Measurements from ENCODE around the gene BLOC1S5.
A peak's percentile ranks its signal among the peaks of the same experiment; 100 is the strongest.

- TF ChIP-seq CTCF (IDR thresholded peaks at IDR 0.05) (no peak; the same call in 1 of the 2 replicates), FOXJ3 (CRISPR knock-in tag; IDR thresholded peaks at IDR 0.05) (no peak), EP300 (IDR thresholded peaks at IDR 0.05; ENCODE audit: borderline replicate concordance in 1 of 2, low read depth in 1 of 2, low read length in 1 of 2) (no peak), SIN3A (IDR thresholded peaks at IDR 0.05; ENCODE audit: borderline replicate concordance, low read depth, low read length) (peak; percentile 19; the same call in 1 of the 2 replicates), FOXM1 (IDR thresholded peaks at IDR 0.05; ENCODE audit: low read depth) (no peak), SMC3 (IDR thresholded peaks at IDR 0.05; ENCODE audit: low read depth, low read length) (no peak), IRF3 (IDR thresholded peaks at IDR 0.05; ENCODE audit: low read depth, low read length) (peak; percentile 25; the same call in 1 of the 2 replicates)
Observed at GRCh38 chr6:8102122-8102958, 38.2 kb upstream of the BLOC1S5 start, which contains the start of gene EEF1E1.

Measured in SK-N-SH (cell line).